MM.1S (cell line): Measurements from ENCODE around the gene KEAP1.

Experiments
- CTCF ChIP-seq: fragments of 300-600 bp; sonication (generic); IDR thresholded peaks from 2 replicates; pipeline ENCODE4 v1.5.1; 2016; ENCODE audit warnings: antibody characterized with exemption, low read length, mixed read lengths
- EZH2 ChIP-seq: fragments of 300-600 bp; sonication (generic); optimal IDR thresholded peaks from 2 replicates; pipeline ENCODE3; 2017; ENCODE audit warnings: low read depth, mild to moderate bottlenecking, antibody characterized with exemption, low read length, mixed read lengths

DNA sequence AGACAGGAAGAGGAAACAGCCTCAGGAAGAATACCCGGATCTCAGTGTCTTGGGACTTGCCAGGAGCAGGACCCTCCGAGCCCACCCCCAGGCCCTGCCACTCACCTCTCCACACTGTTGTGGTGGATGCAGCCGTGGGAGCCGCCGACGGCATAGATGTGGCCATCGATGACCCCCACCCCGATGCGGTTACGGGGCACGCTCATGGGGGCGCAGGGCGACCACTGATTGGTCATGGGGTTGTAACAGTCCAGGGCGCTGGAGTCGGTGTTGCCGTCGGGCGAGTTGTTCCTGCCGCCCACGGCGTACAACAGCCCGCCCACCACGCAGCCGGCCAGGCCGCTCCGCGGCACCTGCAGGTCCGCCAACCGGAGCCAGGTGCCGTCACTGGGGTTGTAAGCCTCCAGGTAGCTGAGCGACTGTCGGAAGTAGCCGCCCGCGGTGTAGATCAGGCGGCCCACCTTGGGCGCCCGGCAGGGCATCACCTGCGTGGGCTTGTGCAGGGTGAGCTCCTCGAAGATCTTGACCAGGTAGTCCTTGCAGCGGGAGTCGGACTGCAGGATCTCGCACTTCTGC lies 11.6 kb downstream of the KEAP1 start:
- no peak for TF ChIP-seq CTCF
- no peak for TF ChIP-seq EZH2
